GM21390 (cell line): ENCODE results near the gene WNT16.

Experiments used
- ATAC-seq: cut with Tn5 transposase; IDR thresholded peaks from one replicate; pipeline ENCODE4 v1.9.1; 2021; ENCODE audit not compliant: unreplicated experiment

Gene WNT16

DNA sequence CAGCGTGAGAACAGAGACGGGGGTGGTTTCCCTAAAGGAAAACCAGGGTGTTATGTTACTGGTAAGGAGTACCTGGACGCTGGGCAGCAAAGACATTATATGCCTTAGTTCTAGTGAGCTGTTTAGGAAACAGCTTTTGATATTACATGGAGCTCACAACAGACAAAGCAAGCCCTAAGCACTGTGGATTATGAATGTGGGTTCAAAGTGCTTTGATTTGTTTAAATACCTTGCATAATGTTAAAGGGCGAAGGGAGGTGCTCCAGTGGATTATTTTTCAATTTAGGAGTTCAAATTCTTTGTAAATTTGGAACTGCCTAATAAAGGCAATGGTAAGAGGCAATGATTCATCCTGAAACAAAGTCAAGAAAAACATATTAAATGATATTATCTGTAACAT is 13.8 kb downstream of the WNT16 start:
- no peak for ATAC-seq

DNA sequence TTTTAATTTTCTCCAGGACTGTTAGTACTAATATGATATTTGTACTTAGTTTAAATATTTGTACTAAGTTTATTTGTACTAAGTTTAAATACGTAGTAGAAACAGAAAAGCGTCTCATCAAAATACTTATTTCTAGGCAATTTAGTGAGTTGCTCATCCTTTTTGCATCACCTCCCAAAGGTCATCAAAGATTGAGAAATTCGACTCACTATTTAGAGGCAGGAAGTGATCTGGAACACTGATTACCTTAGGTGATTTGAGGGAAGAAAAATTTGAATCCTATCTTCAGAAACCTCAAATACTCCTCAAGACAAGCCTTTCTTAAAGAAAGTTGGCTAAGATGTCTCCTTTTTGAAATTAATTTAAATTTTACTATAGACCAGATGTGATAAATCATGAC is 14.5 kb downstream of the WNT16 start:
- no peak for ATAC-seq

DNA sequence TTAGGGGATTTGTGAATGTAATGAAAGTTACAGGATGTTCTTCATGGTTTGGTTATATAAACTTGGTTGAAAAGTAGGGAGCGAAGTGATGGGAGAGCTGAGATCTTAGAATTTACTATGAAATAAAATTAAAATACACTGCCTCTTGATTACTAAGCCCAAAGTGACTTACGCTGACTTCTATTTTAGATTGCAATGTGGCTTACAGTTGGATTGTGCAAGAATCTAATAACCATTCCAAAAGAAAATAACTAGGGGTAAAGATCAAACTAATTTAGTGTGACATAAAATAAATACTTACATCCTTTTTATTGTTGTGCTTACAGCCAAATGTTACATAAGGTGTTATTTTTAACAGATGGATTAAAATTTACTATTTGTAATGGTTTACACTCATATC is 15.3 kb downstream of the WNT16 start:
- no peak for ATAC-seq

DNA sequence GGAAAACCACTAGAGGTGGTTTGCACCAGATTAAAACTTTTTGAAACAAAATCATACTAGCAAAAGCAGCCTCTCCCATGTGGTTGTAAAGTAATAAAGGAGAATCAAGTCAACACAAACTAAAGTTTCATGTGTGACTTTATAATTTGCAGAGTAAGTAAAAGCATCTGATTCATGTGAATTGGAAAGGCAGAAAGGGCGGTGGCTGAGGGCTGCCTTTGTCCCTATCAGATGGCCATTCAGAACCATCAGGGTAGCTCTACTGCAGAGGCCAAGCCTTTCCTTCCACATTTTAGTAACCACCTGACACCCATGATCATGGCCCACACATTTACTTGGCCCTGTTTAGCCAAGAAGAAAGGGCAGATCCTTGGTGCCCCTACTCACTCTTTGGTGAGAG is 15.7 kb downstream of the WNT16 start:
- ATAC-seq, result no peak

DNA sequence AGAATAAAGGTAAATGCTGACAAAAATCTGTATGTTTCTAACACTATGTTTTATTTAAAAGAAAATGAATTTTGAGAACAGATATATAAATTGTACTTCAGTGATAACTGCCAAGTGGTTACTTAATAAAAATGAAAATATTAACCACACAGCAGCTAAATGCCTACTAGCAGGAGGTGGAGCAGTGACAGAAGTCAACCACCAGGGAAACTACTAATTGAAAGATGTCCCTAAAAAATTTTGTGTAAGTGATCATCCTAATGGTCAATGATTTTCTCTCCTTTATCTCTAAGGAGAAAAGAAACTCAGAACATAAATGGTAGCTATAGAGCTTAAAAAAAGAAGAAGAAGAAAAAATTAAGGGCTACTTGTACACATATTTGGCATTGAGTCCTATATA is 22.9 kb downstream of the WNT16 start:
- no peak for ATAC-seq

DNA sequence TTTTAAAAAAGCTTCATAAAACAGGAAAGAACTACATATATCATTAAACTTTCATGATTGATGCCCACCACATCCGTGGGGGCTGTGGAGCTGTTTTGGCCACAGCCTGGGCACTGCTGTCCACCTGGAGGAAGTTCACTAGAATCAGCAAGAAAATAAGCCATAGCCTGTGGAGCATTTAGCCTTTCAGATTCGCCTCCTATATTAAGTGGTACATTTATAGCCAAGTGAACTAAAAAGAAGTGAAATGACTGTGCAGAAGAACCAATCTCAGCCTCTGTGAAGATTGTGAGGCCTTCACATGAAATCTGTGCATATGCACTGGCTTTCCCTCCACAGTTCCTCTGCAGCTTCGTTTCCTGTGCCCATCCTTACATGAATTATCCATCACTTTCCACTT is 23.5 kb downstream of the WNT16 start:
- ATAC-seq, result peak; percentile 59

DNA sequence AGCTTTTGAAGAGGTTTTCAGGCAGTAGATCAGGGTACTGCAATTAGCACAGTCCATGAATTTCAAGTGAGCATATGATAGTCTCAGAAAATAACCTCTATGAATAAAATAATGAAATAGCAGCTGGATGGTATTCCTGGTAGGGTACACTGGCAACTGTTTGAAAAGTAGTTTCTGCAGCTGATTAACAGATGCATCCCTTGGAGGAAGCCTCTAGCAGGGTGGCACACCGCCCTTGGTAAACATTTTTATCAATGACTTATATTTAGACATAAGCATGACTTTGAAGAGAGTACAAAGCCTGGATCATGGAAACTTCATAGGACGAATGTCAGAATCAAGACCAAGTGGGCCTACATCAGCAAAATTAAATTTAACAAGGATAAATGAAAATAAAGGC is 26.8 kb downstream of the WNT16 start:
- ATAC-seq, result no peak

DNA sequence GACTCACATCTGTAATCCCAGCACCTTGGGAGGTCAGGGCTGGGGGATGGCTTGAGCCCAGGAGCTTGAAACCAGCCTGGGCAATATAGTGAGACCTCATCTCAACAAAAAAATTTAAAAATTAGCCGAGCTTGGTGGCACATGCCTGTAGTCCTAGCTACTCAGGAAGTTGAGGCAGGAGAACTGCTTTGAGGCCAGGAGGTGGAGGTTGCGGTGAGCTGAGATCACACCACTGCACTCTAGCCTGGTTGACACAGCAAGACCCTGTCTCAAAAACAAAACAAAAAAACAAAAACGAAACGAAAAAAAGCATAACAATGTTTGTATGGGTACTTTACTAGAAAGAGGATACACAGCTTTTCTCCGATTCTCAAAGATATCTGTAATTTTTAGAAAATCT is 31.8 kb downstream of the WNT16 start:
- no peak for ATAC-seq

DNA sequence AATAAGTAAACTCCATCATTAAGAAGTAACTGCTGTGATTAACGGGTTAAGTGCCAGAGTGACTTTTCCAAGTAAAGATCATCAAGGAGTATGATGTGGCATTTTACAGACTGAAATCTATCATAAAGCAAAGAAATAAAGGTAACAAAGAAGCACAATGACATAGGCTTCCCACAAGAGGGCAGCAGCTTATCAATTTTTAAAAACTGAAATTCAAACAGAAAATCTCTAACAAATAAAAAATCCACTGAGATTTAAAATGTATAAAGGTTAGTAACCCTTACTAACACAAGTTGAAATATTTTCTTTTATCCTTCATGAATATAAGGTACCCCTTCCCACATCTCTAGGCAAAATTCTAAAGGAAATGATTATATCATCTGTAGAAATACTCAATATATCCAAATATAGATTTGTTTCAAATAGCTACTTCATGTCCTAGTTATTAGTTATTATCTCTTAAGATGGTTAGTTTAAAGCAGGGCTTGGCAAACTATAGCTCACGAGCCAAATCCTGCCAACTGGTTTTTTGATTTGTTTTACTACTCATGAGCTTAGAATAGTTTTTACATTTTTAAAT is 38.1 kb downstream of the WNT16 start:
- no peak for ATAC-seq

DNA sequence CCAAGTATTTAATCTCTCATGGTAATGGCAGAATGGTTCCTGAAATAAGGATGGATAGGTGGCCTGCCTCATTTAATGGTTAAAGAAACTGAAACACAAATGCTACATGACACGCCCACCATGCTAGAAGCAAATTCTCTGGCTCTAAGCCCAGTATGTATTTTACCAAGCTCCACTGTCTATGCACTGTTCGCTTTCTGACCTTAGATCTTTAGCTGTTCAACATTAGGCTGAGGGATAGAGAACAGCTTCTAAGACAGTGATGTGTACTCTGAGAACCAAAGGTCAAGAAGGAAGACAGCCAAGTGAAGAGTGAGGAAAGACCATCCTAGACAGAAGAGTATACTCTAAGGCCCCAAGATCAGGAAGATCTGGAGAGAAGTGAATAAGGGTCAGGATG is 40.7 kb downstream of the WNT16 start:
- peak; percentile 50 for ATAC-seq

DNA sequence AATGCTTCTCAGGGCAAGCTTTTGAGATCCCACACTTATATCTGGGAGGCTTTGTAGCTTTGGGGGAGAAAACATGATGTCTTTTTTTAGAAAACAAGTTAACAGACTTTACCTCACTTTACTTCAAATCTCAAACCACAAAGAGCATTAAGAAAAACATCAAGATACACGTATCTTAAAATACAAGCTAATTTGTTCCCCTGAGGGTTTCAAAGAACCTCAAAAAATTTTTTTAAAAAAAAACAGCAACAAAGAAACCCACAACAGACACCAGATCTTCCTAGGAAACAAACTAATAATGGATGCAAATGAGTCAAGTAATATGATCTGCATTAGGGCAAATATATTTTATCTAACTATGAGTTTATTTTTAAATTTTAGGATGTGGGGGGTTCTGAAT is 42.6 kb downstream of the WNT16 start:
- ATAC-seq, result no peak

DNA sequence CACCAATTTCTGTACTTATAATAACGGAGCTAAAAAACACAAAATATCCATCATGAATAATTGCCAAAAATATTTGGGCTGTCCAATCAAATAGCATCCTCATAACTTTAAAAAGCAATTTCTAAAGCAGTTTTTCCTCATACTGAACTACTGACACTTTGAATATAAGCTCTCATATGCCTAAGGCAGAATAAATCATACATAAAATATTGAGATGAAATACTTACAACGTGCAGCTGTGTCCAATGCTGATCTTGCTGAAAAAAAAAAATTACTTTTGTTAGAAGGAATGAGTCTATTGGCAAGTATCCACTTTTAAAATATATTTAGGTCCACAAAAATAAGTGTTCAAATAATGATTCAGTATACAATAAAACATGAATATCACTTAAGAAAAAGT is 43.1 kb downstream of the WNT16 start:
- no peak for ATAC-seq

DNA sequence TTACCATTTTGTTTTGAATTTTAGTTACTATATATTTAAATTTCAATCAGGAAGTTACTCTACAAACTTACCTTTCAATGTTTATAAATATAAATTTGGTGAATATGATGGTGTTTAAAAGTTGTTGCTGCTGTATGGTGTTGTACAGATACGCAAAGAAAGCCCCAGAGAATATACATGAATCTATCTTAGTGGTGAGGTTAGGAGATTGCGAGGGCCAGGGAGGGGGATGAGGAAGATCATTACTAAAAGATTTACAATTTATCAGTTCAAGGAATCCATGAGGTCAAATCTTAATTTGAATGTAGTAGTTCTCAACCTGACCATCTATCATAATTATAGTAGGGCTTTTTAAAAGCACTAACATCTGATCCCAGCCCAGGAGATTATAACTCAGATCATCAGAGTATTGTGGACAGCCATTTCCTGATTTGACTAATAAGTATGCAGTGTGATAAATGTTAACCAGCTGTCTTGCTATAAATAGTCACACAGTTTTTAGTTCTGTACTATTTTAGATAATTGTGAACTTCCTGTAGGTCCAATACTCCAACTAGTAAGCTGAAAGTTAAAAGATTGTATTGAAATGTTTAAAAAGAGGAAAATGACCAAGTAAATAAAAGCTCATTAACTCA is 43.7 kb downstream of the WNT16 start:
- peak; percentile 80 for ATAC-seq

DNA sequence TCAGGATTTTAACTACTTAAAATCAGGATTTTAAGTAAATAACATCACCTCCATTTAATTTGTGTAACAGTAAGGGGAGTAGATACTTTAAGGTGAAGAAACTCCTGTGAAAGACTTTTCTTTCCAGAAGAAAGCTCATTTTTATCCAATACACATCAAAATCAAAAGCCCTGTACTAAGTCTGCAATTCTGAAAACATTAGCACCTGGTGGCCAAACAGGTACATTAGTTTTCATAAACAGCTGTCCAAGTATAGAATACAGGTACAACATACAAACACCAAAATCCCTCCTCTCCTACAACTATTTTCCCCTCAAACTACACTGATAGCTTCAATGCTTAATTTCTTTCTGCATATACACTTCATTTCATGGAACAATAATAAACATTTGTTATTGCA is 44.4 kb downstream of the WNT16 start:
- no peak for ATAC-seq

DNA sequence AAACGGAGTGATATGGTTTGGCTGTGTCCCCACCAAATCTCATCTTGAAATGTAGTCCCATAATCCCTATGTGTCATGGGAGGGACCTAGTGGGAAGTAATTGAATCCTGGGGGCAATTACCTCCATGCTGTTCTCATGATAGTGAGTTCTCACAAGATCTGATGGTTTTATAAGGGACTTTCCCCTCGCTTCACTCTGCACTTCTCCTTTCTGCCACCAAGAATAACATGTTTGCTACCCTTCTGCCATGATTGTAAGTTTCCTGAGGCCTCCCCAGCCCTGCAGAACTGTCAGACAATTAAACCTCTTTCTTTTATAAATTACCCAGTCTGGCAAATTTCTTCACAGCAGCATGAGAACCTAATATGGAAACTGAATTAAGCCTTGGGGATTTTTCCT is 48.2 kb downstream of the WNT16 start:
- no peak for ATAC-seq

DNA sequence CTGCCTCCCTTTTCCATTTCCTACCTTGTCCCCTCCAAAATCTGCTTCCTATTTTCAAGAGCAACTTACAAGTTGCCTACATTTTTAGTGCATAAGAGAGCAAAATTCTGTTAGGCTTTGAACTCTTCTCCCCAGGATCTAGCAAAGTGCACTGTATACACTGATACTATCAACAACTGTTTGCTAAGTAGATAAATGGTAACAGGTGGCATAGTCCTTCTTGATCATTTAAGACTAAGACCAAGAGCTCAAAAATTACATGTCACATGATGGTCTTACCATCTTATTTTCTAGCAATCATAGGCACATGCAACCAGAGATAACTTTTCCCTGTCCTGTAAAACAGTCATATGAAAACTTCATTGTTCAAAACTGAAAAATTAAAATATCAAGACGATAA is 51.1 kb downstream of the WNT16 start:
- ATAC-seq, result no peak

DNA sequence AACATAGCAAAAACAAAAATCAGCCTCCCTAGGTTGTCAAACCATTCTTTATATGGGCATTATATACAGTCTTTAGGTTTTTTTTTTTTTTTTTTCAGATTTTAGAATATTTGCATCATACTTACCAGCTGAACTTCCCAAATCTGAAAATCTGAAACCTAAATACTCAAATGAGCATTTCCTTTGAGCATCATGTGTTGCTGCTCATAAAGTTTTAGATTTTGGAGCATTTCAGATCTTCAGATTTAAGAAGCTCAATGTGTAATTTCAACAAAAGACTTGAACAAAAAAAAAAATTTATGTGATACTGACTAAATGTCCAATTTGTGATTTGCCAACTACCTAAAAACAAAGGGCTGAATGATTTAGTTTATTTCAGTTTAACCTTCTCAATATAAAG is 53.7 kb downstream of the WNT16 start:
- ATAC-seq, result no peak

DNA sequence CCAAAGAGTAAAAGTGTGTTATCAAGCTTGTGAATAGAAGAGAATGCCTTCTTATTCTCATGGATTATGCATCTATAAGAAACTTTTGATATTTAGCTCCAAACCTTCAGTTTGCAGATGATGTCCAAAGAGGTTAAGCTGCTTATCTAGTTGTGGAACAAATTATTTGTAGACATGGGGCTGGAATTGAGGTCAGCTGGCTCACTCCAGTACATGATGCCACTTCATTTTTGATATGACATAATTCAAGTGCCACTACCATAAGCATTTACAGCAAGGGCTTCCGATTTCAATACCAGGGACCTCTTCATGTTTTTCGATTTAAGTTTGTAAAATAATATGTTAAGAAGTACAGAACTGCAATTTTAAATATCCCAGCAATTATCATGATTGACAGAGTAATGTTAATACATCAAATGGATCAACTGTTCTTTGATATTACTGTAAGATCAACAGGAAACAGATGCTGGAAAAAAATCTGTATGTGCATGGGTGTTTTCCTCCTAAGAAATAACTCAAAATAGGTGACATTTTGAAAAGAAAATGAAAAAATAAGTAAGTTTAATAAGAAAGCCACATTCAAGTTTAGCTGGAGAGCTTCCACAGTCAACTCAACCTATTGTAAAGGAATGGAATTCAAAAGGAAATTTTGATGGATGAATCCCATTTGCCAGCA is 54.6 kb downstream of the WNT16 start:
- ATAC-seq, result no peak

DNA sequence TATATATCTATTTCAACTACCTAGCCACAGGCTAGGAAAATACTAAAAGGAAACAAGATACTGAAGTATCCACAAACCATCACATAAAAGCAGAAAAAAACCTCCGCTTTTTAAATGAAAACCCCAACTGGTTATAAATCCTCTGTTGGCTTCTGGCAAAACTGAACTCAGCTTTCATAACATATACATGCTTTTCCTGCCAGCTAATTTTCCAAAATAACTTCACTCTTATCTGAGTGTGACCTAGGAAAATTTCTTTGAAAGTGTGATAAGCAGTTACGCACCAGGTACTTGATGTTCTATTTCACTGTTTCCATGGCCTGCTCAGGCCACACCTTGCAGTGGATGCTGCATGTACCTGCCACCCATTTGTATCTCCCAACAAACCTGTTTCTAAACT is 55.5 kb downstream of the WNT16 start:
- no peak for ATAC-seq

DNA sequence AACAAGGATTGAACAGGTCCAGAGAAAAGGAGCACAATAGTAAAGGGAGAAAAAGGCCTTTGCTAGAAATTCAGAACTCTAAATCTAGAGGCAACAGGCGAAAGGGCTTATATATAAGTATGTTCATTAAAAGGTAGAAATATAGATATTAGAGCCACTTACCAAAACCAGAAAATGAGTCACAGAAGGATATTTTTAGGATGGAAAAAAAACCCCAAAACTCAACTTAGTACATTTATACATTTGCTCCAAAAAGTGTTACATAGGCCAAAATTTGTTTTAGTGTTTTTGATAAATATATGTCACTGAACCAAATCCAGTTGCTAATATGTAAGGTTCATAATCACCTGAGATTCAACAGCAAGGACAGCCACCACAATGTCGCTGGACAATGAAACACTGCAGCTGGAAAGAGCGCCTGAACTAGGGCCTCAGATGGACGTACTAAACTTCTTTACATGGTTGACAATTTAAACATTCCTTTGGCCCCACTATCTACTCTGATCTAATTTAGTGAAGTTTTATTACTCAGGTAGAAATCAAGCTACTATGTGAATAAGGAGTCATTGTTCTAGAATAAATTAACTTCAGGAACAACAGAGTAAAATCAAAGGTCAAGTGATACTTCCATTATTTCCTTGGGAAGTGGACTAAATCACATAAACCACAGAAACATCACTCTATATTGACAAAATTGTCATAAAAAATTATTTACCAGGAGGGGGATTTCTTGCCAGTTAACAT is 56.4 kb downstream of the WNT16 start:
- no peak for ATAC-seq

DNA sequence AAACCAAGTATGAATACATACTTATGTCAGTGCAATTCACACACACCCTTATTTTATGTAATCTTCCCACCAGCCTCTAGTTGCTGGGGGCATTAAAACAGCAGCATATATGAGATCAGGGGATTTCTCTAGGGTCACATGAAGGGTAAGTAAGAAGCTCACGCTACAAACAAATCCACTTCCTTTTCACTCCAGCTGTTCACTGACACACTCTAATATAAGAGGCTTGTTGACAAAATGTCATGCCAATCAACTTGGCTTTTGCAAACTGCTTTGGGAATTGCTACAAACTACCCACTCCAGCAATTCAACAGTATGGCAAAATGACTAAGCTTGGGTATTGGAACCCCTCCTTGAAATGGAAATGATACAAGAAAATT is 57.0 kb downstream of the WNT16 start:
- ATAC-seq, result peak; percentile 80

DNA sequence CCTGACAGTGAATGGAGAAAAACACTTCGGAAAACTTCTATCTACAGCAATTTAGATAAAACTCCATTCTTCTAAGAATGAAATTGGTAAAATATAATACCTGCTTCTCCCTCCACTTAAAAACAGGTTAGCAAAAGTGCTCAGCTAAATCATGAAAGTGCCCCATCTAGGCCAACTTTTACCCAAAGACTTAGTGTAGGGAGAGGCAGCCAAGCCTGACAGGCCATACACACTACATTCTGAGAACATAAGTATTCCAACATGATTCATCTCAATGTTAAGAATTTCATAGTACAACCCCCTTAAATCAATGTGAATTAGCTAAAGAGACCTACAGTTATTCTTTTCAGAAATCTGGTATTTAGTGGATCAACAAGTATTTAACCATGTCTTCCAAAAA is 60.1 kb downstream of the WNT16 start:
- ATAC-seq, result no peak
